ENCODE results near the gene CDH2.

- TF ChIP-seq, protein P1, sequence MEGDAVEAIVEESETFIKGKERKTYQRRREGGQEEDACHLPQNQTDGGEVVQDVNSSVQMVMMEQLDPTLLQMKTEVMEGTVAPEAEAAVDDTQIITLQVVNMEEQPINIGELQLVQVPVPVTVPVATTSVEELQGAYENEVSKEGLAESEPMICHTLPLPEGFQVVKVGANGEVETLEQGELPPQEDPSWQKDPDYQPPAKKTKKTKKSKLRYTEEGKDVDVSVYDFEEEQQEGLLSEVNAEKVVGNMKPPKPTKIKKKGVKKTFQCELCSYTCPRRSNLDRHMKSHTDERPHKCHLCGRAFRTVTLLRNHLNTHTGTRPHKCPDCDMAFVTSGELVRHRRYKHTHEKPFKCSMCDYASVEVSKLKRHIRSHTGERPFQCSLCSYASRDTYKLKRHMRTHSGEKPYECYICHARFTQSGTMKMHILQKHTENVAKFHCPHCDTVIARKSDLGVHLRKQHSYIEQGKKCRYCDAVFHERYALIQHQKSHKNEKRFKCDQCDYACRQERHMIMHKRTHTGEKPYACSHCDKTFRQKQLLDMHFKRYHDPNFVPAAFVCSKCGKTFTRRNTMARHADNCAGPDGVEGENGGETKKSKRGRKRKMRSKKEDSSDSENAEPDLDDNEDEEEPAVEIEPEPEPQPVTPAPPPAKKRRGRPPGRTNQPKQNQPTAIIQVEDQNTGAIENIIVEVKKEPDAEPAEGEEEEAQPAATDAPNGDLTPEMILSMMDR (conservative IDR thresholded peaks at IDR 0.05 in 1 of 2, IDR thresholded peaks at IDR 0.05 in 1 of 2; ENCODE audit: extremely low read depth in 1 of 2, insufficient read depth in 1 of 2, low read depth in 1 of 2, low read length in 2 of 2), result no peak
- TF ChIP-seq EZH2 (IDR thresholded peaks at IDR 0.05; ENCODE audit: borderline replicate concordance, low read length), result no peak
Measured at GRCh38 chr18:27901424-27902226, 275.3 kb downstream of the CDH2 start.
